ENCODE data around the gene DNM3.

The DNM3 gene

DNA sequence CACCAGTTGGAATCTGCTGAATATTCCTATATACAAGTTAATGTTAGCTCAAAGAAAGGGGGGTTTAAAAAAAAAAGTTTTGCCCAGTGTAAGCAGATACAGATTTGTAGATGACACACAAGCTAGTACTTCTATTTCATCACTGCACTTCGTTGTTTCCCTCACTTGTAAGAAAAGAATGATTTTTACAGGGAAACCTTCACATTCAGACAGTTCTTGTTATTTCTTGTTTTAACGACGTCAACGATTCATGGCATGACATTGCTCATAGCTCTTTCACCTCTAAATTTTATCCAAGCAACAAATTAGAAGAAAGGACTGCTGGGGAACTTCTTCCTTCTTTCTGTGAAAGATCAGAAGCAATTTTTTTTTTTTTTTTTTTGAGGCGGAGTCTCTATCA, 553.5 kb downstream of the DNM3 start:
- TF ChIP-seq MYC (IDR thresholded peaks at IDR 0.05; ENCODE audit: low read depth, low read length) (no peak), CTCF (IDR thresholded peaks at IDR 0.05; ENCODE audit: low read depth, low read length) (no peak), POLR2A (IDR thresholded peaks at IDR 0.05; ENCODE audit: extremely low read depth, insufficient read length) (no peak)
- TF ChIP-seq, protein P1, sequence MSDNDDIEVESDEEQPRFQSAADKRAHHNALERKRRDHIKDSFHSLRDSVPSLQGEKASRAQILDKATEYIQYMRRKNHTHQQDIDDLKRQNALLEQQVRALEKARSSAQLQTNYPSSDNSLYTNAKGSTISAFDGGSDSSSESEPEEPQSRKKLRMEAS (IDR thresholded peaks at IDR 0.05; ENCODE audit: low read depth, low read length) = no peak
- no peak overlapping the region for H3K4me3 ChIP-seq (ENCODE audit: low read depth, low read length)
- DNase-seq (ENCODE audit: low read depth) = no peak

GRCh38 chr1:172395576-172395975, 554.3 kb downstream of the DNM3 start:
- no peak for TF ChIP-seq CTCF (IDR thresholded peaks at IDR 0.05; ENCODE audit: low read depth, low read length)
- TF ChIP-seq MYC (IDR thresholded peaks at IDR 0.05; ENCODE audit: low read depth, low read length) = no peak
- no peak for TF ChIP-seq POLR2A (IDR thresholded peaks at IDR 0.05; ENCODE audit: extremely low read depth, insufficient read length)
- TF ChIP-seq, protein P1 (IDR thresholded peaks at IDR 0.05; ENCODE audit: low read depth, low read length) = no peak
- H3K4me3 ChIP-seq (ENCODE audit: low read depth, low read length) = no peak overlapping the region
- DNase-seq (ENCODE audit: low read depth) = no peak

DNA sequence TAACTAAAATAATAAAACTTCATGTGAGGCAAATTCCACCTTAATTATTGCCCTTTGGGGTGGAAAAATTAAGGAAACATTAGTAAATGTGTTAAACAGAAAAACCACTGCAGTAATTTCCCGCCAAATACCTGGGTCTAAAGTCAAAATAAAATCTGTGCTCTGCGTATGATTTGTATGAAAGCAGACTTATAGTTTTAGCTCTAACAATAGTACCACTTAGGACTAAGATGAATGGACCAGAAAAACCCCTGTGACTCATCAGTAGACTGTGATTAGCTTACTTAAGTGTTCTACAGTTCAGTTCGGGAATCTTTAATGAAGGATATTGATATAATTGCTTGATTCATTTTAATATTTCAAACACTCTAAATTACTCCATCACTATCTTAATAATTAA, 555.9 kb downstream of the DNM3 start:
- no peak for DNase-seq (ENCODE audit: low read depth)
- TF ChIP-seq POLR2A (IDR thresholded peaks at IDR 0.05; ENCODE audit: extremely low read depth, insufficient read length) (no peak), CTCF (IDR thresholded peaks at IDR 0.05; ENCODE audit: low read depth, low read length) (no peak), MYC (IDR thresholded peaks at IDR 0.05; ENCODE audit: low read depth, low read length) (no peak)
- TF ChIP-seq, protein P1 (IDR thresholded peaks at IDR 0.05; ENCODE audit: low read depth, low read length) = no peak
- no peak overlapping the region for H3K4me3 ChIP-seq (ENCODE audit: low read depth, low read length)

DNA sequence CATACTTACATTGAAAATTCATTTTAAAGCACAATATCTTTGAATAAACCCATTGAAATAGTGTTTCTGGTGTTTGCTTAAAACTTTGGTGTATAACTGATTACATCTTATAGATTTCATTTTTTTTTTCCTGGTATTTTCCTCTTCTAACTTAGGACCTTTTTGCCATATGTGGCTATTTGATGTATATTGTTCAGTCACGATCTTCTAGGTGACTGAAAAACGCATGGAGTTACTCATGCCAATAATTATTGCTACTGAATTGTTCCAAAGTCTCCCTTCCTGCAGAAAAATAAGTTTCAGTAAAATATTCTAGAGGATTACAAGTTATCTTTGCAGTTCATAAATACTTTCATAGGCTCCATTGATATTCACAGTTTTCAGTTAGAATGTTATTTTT, 556.3 kb downstream of the DNM3 start:
- DNase-seq (ENCODE audit: low read depth) = no peak
- no peak for TF ChIP-seq CTCF (IDR thresholded peaks at IDR 0.05; ENCODE audit: low read depth, low read length)
- no peak for TF ChIP-seq MYC (IDR thresholded peaks at IDR 0.05; ENCODE audit: low read depth, low read length)
- H3K4me3 ChIP-seq (ENCODE audit: low read depth, low read length) = no peak overlapping the region

DNA sequence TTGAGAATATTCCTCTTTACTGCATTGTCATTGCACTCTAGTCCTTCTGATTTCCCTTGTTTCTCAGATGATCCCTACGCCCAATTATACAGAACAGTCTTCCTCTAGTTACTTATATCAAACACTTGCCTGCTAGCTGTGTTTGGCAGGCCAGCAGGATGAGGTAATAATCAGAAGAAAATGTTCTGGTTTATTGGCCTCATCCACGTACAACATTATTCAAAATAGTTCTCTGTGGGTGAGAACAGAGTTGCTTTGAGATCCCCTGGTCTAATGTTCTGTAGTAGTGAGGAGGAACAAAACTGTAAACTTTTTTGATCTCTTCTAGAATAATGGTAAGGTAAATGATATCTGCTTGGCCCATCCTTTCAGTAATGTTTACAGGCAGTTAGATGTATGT, 556.9 kb downstream of the DNM3 start:
- no peak for DNase-seq (ENCODE audit: low read depth)
- H3K4me3 ChIP-seq (ENCODE audit: low read depth, low read length) = no peak overlapping the region
- TF ChIP-seq POLR2A (IDR thresholded peaks at IDR 0.05; ENCODE audit: extremely low read depth, insufficient read length) (no peak), MYC (IDR thresholded peaks at IDR 0.05; ENCODE audit: low read depth, low read length) (no peak), CTCF (IDR thresholded peaks at IDR 0.05; ENCODE audit: low read depth, low read length) (no peak)
- TF ChIP-seq, protein P1 (IDR thresholded peaks at IDR 0.05; ENCODE audit: low read depth, low read length) = no peak
